GM23338 (cell line): ENCODE results near the gene S1PR2. TPM values are rescaled to one million over a fixed set of nuclear protein-coding genes. Genes with fewer than 3 reads are reported as not detected.

Experiments used
- CREB1 ChIP-seq: fragments of 250-450 bp; sonication (Bioruptor Pico); IDR thresholded peaks from 2 replicates; pipeline ENCODE4 v1.5.0; 2020; ENCODE audit warnings: low read depth, mild to moderate bottlenecking, moderate library complexity
- CTCF ChIP-seq, 2 experiments: fragments of 200-600 bp in 1 of 2; sonication (generic) in 1 of 2; conservative IDR thresholded peaks; 2 replicates each; pipeline versions ENCODE4 v1.5.1 to v1.6.1; 2016 to 2017; ENCODE audit warnings: antibody characterized with exemption in 2 of 2, low read depth in 2 of 2, mild to moderate bottlenecking in 2 of 2, moderate library complexity in 1 of 2
- JUNB ChIP-seq: IDR thresholded peaks from one replicate; pipeline ENCODE4 v1.6.1; 2016; ENCODE audit warnings: antibody characterized with exemption; ENCODE audit not compliant: unreplicated experiment
- POLR2AphosphoS5 ChIP-seq: IDR thresholded peaks from 2 replicates; pipeline ENCODE4 v1.6.1; 2016; ENCODE audit warnings: antibody characterized with exemption, low read depth
- STAT1 ChIP-seq: IDR thresholded peaks from one replicate; pipeline ENCODE4 v1.6.1; 2016; ENCODE audit warnings: antibody characterized with exemption; ENCODE audit not compliant: unreplicated experiment
- polyA plus RNA-seq: library from polyadenylated mRNA; unstranded; fragments of >200 nt; fragmentation: Nextera tagmentation; extraction: Ambion mirVana; gene quantifications from 2 replicates; pipeline ENCODE4 v1.2.1, GENCODE V29; 2016
- total RNA-seq: library from RNA; depleted of rRNA; stranded (reverse); fragments of >200 nt; shearing (Covaris generic); gene quantifications from 2 replicates; pipeline ENCODE4 v1.2.3, GENCODE V29; 2014
- TF ChIP-seq, protein P1 (sequence below): fragments of 250-450 bp; sonication (Bioruptor Pico); IDR thresholded peaks from 2 replicates; pipeline ENCODE4 v1.5.0; 2020; ENCODE audit warnings: mild to moderate bottlenecking, moderate library complexity
- TF ChIP-seq, protein P2 (sequence below): IDR thresholded peaks from one replicate; pipeline ENCODE4 v1.6.1; 2018; ENCODE audit warnings: antibody characterized with exemption; ENCODE audit not compliant: unreplicated experiment
- TF ChIP-seq, protein P3 (sequence below): IDR thresholded peaks from 2 replicates; pipeline ENCODE4 v1.6.1; 2016; ENCODE audit warnings: antibody characterized with exemption

S1PR2 gene
- total and polyA plus RNA-seq, 2 experiments from 2014 or later: 9.2 to 13.9 TPM

DNA sequence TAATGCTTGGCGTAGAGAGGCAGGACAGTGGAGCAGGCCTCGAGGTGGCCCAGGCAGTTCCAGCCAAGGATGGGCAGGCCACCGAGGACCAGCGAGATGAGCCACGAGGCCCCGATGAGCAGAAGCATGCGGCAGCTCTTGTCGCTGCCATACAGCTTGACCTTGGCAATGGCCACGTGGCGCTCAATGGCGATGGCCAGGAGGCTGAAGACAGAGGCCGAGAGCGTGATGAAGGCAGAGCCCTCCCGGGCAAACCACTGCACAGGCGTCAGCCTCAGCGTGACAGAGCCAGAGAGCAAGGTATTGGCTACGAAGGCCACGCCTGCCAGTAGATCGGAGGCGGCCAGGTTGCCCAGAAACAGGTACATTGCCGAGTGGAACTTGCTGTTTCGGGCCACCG is 6.8 kb downstream of the S1PR2 start (continued):
- TF ChIP-seq, protein P1, sequence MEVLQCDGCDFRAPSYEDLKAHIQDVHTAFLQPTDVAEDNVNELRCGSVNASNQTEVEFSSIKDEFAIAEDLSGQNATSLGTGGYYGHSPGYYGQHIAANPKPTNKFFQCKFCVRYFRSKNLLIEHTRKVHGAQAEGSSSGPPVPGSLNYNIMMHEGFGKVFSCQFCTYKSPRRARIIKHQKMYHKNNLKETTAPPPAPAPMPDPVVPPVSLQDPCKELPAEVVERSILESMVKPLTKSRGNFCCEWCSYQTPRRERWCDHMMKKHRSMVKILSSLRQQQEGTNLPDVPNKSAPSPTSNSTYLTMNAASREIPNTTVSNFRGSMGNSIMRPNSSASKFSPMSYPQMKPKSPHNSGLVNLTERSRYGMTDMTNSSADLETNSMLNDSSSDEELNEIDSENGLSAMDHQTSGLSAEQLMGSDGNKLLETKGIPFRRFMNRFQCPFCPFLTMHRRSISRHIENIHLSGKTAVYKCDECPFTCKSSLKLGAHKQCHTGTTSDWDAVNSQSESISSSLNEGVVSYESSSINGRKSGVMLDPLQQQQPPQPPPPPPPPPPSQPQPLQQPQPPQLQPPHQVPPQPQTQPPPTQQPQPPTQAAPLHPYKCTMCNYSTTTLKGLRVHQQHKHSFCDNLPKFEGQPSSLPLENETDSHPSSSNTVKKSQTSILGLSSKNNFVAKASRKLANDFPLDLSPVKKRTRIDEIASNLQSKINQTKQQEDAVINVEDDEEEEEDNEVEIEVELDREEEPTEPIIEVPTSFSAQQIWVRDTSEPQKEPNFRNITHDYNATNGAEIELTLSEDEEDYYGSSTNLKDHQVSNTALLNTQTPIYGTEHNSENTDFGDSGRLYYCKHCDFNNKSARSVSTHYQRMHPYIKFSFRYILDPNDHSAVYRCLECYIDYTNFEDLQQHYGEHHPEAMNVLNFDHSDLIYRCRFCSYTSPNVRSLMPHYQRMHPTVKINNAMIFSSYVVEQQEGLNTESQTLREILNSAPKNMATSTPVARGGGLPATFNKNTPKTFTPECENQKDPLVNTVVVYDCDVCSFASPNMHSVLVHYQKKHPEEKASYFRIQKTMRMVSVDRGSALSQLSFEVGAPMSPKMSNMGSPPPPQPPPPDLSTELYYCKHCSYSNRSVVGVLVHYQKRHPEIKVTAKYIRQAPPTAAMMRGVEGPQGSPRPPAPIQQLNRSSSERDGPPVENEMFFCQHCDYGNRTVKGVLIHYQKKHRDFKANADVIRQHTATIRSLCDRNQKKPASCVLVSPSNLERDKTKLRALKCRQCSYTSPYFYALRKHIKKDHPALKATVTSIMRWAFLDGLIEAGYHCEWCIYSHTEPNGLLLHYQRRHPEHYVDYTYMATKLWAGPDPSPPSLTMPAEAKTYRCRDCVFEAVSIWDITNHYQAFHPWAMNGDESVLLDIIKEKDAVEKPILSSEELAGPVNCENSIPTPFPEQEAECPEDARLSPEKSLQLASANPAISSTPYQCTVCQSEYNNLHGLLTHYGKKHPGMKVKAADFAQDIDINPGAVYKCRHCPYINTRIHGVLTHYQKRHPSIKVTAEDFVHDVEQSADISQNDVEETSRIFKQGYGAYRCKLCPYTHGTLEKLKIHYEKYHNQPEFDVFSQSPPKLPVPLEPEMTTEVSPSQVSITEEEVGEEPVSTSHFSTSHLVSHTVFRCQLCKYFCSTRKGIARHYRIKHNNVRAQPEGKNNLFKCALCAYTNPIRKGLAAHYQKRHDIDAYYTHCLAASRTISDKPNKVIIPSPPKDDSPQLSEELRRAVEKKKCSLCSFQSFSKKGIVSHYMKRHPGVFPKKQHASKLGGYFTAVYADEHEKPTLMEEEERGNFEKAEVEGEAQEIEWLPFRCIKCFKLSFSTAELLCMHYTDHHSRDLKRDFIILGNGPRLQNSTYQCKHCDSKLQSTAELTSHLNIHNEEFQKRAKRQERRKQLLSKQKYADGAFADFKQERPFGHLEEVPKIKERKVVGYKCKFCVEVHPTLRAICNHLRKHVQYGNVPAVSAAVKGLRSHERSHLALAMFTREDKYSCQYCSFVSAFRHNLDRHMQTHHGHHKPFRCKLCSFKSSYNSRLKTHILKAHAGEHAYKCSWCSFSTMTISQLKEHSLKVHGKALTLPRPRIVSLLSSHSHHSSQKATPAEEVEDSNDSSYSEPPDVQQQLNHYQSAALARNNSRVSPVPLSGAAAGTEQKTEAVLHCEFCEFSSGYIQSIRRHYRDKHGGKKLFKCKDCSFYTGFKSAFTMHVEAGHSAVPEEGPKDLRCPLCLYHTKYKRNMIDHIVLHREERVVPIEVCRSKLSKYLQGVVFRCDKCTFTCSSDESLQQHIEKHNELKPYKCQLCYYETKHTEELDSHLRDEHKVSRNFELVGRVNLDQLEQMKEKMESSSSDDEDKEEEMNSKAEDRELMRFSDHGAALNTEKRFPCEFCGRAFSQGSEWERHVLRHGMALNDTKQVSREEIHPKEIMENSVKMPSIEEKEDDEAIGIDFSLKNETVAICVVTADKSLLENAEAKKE (CRISPR knock-in tag): no peak
- TF ChIP-seq JUNB (no peak), POLR2AphosphoS5 (no peak), CTCF (conservative IDR thresholded peaks at IDR 0.05; ENCODE audit: low read depth in 2 of 2) (no peak), STAT1 (no peak), CREB1 (CRISPR knock-in tag) (no peak)
- TF ChIP-seq, protein P2, sequence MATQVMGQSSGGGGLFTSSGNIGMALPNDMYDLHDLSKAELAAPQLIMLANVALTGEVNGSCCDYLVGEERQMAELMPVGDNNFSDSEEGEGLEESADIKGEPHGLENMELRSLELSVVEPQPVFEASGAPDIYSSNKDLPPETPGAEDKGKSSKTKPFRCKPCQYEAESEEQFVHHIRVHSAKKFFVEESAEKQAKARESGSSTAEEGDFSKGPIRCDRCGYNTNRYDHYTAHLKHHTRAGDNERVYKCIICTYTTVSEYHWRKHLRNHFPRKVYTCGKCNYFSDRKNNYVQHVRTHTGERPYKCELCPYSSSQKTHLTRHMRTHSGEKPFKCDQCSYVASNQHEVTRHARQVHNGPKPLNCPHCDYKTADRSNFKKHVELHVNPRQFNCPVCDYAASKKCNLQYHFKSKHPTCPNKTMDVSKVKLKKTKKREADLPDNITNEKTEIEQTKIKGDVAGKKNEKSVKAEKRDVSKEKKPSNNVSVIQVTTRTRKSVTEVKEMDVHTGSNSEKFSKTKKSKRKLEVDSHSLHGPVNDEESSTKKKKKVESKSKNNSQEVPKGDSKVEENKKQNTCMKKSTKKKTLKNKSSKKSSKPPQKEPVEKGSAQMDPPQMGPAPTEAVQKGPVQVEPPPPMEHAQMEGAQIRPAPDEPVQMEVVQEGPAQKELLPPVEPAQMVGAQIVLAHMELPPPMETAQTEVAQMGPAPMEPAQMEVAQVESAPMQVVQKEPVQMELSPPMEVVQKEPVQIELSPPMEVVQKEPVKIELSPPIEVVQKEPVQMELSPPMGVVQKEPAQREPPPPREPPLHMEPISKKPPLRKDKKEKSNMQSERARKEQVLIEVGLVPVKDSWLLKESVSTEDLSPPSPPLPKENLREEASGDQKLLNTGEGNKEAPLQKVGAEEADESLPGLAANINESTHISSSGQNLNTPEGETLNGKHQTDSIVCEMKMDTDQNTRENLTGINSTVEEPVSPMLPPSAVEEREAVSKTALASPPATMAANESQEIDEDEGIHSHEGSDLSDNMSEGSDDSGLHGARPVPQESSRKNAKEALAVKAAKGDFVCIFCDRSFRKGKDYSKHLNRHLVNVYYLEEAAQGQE: no peak
- TF ChIP-seq, protein P3, sequence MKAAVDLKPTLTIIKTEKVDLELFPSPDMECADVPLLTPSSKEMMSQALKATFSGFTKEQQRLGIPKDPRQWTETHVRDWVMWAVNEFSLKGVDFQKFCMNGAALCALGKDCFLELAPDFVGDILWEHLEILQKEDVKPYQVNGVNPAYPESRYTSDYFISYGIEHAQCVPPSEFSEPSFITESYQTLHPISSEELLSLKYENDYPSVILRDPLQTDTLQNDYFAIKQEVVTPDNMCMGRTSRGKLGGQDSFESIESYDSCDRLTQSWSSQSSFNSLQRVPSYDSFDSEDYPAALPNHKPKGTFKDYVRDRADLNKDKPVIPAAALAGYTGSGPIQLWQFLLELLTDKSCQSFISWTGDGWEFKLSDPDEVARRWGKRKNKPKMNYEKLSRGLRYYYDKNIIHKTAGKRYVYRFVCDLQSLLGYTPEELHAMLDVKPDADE: no peak
